GM21825 (cell line): Measurements from ENCODE around the gene SLC20A1.
"Not testable (repeated sequence)": the region's sequence is repeated elsewhere in the genome, so short reads cannot be mapped to it uniquely, and the experiment has no call there.

Source experiments
- ATAC-seq: cut with Tn5 transposase; IDR thresholded peaks from one replicate; pipeline ENCODE4 v1.9.1; 2021; ENCODE audit warnings: mild to moderate bottlenecking, moderate library complexity; ENCODE audit not compliant: unreplicated experiment

Gene SLC20A1

GRCh38 chr2:112646102-112646719 lies 472 bp downstream of the SLC20A1 start:
- peak; percentile 24 for ATAC-seq

- ATAC-seq: no peak
These were observed 1.3 kb downstream of the SLC20A1 start for GRCh38 chr2:112646791-112647689.

- ATAC-seq: no peak
These were observed 2.3 kb downstream of the SLC20A1 start for GRCh38 chr2:112648081-112648480.

GRCh38 chr2:112656679-112657078 lies 10.9 kb downstream of the SLC20A1 start:
- no peak for ATAC-seq

GRCh38 chr2:112658301-112658700 lies 12.6 kb downstream of the SLC20A1 start:
- ATAC-seq: no peak

- no peak for ATAC-seq
These were observed 13.3 kb downstream of the SLC20A1 start for GRCh38 chr2:112658839-112659667.

- ATAC-seq: no peak
These were observed 14.4 kb downstream of the SLC20A1 start for GRCh38 chr2:112660138-112660537.

GRCh38 chr2:112661656-112662305 lies 16.0 kb downstream of the SLC20A1 start:
- ATAC-seq: no peak

GRCh38 chr2:112662704-112663103 lies 17.0 kb downstream of the SLC20A1 start:
- ATAC-seq: no peak

- ATAC-seq: no peak
These were observed 18.9 kb downstream of the SLC20A1 start for GRCh38 chr2:112664689-112665088.

GRCh38 chr2:112665113-112665780 lies 19.5 kb downstream of the SLC20A1 start:
- no peak for ATAC-seq

- no peak for ATAC-seq
These were observed 21.0 kb downstream of the SLC20A1 start for GRCh38 chr2:112666761-112667122.

GRCh38 chr2:112667540-112667939 lies 21.8 kb downstream of the SLC20A1 start:
- ATAC-seq: not testable (repeated sequence)

- ATAC-seq: no peak
These were observed 23.9 kb downstream of the SLC20A1 start for GRCh38 chr2:112669667-112670066.

- no peak for ATAC-seq
These were observed 24.7 kb downstream of the SLC20A1 start for GRCh38 chr2:112670252-112671022.

- no peak for ATAC-seq
These were observed 26.1 kb downstream of the SLC20A1 start for GRCh38 chr2:112671801-112672200.

GRCh38 chr2:112673008-112673407 lies 27.3 kb downstream of the SLC20A1 start:
- ATAC-seq: no peak

- ATAC-seq: no peak
These were observed 28.5 kb downstream of the SLC20A1 start for GRCh38 chr2:112674229-112674628.

GRCh38 chr2:112679484-112679883 lies 33.7 kb downstream of the SLC20A1 start:
- ATAC-seq: no peak

GRCh38 chr2:112680666-112681101 lies 34.9 kb downstream of the SLC20A1 start:
- ATAC-seq: no peak
